ENCODE results near the gene ABTB1. TPM values are rescaled to one million over a fixed set of nuclear protein-coding genes. Genes with fewer than 3 reads are reported as not detected.

The ABTB1 gene
- polyA plus RNA-seq, 1 of the 3 experiments (the other 2 are of a cell fraction) = 30.8 TPM

GRCh38 chr3:127628426-127628787 is 44.3 kb upstream of the ABTB1 start:
- Histone ChIP-seq H3F3A (replicated peaks; ENCODE audit: insufficient read depth) (peaks cover 3% of the 10 kb centered on the region), H3K9me3 (no peaks in the 10 kb centered on the region), H3K36me3 (replicated peaks in 1 of 2; ENCODE audit: control insufficient read depth in 1 of 2, insufficient read depth in 2 of 2, low read length in 1 of 2) (no peaks in the 10 kb centered on the region), H3K27ac (ENCODE audit: low read depth in 2 of 2, low read length in 1 of 2) (no peak overlapping the region), H3K9me2 (no peaks in the 10 kb centered on the region), H2AFZ (ENCODE audit: low read depth) (no peak overlapping the region; the same call in 1 of the 2 replicates), H3K4me2 (no peak overlapping the region), H3K79me2 (ENCODE audit: insufficient read depth) (no peaks in the 10 kb centered on the region), H3K27me3 (ENCODE audit: insufficient read depth) (no peaks in the 10 kb centered on the region), H3K9ac (no peak overlapping the region), H3K4me1 (ENCODE audit: control insufficient read depth in 1 of 2, insufficient read depth in 2 of 2, low read depth in 1 of 2, low read length in 1 of 2) (peaks cover 0 to 32% of the 10 kb centered on the region in 2 experiments; a peak in 2 of 4 replicates), H4K20me1 (ENCODE audit: insufficient read depth) (no peaks in the 10 kb centered on the region), H3K4me3 (ENCODE audit: low read depth in 2 of 2, low read length in 1 of 2) (no peak overlapping the region)
- no peak for DNase-seq
- ChIA-PET CTCF (interaction anchor here (1.4 to 4.8 kb wide), 3 partner anchors 9 to 53 kb away, joined by 3 to 19 read pairs (median 5); no protein-coding TSS in a partner anchor), POLR2A (no interaction called here)
- no peak for TF ChIP-seq GATA2 (CRISPR knock-in tag; IDR thresholded peaks at IDR 0.05)
- no peak for TF ChIP-seq GABPA (IDR thresholded peaks at IDR 0.05; ENCODE audit: low read depth)
- no peak for TF ChIP-seq EP300 (IDR thresholded peaks at IDR 0.05; ENCODE audit: borderline replicate concordance in 1 of 2, low read depth in 1 of 2, low read length in 1 of 2)
- TF ChIP-seq RAD21 (IDR thresholded peaks at IDR 0.05; ENCODE audit: low read length) = no peak
- TF ChIP-seq, protein P1, sequence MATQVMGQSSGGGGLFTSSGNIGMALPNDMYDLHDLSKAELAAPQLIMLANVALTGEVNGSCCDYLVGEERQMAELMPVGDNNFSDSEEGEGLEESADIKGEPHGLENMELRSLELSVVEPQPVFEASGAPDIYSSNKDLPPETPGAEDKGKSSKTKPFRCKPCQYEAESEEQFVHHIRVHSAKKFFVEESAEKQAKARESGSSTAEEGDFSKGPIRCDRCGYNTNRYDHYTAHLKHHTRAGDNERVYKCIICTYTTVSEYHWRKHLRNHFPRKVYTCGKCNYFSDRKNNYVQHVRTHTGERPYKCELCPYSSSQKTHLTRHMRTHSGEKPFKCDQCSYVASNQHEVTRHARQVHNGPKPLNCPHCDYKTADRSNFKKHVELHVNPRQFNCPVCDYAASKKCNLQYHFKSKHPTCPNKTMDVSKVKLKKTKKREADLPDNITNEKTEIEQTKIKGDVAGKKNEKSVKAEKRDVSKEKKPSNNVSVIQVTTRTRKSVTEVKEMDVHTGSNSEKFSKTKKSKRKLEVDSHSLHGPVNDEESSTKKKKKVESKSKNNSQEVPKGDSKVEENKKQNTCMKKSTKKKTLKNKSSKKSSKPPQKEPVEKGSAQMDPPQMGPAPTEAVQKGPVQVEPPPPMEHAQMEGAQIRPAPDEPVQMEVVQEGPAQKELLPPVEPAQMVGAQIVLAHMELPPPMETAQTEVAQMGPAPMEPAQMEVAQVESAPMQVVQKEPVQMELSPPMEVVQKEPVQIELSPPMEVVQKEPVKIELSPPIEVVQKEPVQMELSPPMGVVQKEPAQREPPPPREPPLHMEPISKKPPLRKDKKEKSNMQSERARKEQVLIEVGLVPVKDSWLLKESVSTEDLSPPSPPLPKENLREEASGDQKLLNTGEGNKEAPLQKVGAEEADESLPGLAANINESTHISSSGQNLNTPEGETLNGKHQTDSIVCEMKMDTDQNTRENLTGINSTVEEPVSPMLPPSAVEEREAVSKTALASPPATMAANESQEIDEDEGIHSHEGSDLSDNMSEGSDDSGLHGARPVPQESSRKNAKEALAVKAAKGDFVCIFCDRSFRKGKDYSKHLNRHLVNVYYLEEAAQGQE (IDR thresholded peaks at IDR 0.05; ENCODE audit: low read depth, low read length) = no peak
- TF ChIP-seq EZH2phosphoT487 (IDR thresholded peaks at IDR 0.05; ENCODE audit: borderline replicate concordance, low read depth) = no peak
- no peak for TF ChIP-seq MXI1 (IDR thresholded peaks at IDR 0.05; ENCODE audit: low read depth, low read length)
- no peak for TF ChIP-seq CTCF (IDR thresholded peaks at IDR 0.05)
- no peak for TF ChIP-seq NFIC (IDR thresholded peaks at IDR 0.05; ENCODE audit: borderline replicate concordance)
- TF ChIP-seq SMC3 (IDR thresholded peaks at IDR 0.05; ENCODE audit: low read depth, low read length) = no peak
- TF ChIP-seq FOXM1 (IDR thresholded peaks at IDR 0.05; ENCODE audit: low read depth) = no peak
- no peak for TF ChIP-seq USF2 (IDR thresholded peaks at IDR 0.05; ENCODE audit: borderline replicate concordance, low read depth, low read length)
- TF ChIP-seq, protein P2, sequence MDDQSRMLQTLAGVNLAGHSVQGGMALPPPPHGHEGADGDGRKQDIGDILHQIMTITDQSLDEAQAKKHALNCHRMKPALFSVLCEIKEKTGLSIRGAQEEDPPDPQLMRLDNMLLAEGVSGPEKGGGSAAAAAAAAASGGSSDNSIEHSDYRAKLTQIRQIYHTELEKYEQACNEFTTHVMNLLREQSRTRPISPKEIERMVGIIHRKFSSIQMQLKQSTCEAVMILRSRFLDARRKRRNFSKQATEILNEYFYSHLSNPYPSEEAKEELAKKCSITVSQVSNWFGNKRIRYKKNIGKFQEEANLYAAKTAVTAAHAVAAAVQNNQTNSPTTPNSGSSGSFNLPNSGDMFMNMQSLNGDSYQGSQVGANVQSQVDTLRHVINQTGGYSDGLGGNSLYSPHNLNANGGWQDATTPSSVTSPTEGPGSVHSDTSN (IDR thresholded peaks at IDR 0.05) = no peak
- no peak for TF ChIP-seq NRF1 (IDR thresholded peaks at IDR 0.05; ENCODE audit: low read depth, low read length)
- no peak for TF ChIP-seq POLR2AphosphoS5 (IDR thresholded peaks at IDR 0.05; ENCODE audit: low read depth, low read length)
- 92% methylated on average over 4 of the region's 4 CpGs for WGBS (ENCODE audit: low lambda C conversion rate)
